CD4-positive, alpha-beta T cell treated with Interleukin-15 for 1 hour (primary cell): ENCODE data around the gene ZFAND6.
"Not testable (repeated sequence)": the region's sequence is repeated elsewhere in the genome, so short reads cannot be mapped to it uniquely, and the experiment has no call there.

ENCODE experiments used
- DNase-seq: peaks from one replicate; pipeline ENCODE4 v3.0.0-alpha.2; 2020

Gene ZFAND6

GRCh38 chr15:80099662-80100061 lies 40.2 kb downstream of the ZFAND6 start:
- not testable (repeated sequence) for DNase-seq

DNA sequence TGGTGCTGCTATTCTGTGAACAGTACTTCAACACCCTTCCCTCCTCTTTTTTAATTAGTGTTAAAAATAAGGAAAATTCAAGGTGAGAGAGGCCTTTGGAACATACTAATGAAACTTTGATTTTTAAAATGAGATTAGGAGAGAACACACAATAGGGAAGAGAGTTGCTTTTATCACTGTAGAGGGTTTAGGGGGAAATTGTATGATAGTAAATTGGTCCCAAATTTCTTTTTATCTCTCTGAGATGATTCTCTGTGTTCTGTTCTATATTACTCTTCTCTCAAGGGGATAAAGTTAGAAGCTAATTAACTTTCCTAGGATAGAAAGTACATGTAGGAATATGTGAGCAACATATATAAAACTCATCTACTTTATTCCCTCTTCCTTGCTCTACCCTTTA lies 40.8 kb downstream of the ZFAND6 start:
- no peak for DNase-seq

DNA sequence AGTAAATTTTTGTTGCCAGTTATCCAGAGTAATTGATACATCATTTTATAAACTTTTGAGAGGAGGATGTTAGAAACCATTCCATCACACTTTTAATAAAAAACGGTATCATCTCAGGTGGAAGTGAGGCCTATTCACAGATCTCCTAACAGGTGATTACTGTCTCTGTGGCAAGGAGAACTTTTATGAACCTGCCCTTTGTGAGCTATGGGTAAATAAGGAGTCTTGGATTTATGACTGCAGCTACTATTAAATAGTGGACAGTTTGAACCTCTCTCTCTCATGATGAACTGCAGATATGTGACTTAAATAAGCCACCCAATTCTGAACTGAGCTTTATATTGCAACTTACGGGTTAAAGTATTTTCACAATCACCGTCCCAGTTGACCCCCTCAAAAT lies 45.7 kb downstream of the ZFAND6 start:
- DNase-seq = no peak

- no peak for DNase-seq
Measured at GRCh38 chr15:80105595-80105994, 46.1 kb downstream of the ZFAND6 start.

GRCh38 chr15:80106051-80106450 lies 46.6 kb downstream of the ZFAND6 start:
- DNase-seq = no peak

- no peak for DNase-seq
Measured at GRCh38 chr15:80107204-80107603, 47.7 kb downstream of the ZFAND6 start.

DNA sequence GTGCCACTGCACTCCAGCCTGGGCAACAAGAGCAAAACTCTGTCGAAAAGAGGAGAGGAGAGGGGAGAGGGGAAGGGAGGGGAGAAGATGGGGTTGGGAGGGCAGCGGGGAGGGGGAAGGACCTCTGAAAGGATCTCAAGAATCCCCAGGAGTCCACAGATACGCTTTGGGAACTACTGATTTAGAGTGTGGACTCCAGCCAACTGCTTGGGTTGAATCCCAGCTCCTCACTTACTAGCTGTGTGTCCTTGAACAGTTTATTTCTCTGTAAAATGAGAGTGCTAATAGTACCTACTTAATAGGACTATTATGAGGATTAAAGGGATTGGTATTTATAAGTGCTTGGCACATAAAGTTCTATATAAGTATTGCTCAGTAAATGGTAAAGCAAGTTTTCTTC lies 48.3 kb downstream of the ZFAND6 start:
- DNase-seq = no peak

DNA sequence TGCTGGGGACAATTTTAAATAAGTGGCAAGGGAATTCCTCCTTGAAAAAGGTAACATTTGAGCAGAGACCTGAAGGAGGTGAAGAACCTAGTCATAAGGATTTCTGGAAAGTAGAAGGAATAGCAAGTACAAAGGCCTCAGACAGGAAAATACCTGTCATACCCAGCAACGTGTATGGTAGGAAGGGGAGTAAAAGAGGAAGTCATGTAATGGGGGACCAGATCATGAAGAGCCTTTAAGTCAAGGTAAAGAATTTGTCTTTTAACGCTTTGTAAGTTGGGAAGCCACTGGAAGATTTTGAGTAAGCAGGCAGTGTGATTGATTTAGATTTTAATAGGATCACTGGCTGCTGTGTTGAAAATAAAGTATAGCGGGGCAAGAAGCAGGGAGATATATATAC lies 49.9 kb downstream of the ZFAND6 start:
- no peak for DNase-seq

DNA sequence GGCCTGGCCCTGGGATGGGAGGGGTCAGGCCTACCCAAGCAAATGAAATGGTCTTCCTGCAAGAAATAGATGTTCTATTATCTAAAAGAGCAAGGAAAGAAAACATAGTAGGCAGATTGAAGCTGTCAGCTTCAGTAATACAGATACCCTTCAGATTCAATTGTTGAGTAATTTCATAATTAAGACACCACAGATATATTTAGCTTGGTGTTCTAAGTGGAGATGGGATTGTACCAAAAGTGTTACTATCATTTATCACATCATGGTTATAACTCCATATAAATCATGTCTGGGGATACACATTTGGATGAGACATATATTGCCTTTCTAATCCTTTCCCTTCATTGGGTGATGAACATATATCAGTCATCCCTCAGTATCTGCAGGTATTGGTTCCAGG lies 51.4 kb downstream of the ZFAND6 start:
- DNase-seq = no peak

- no peak for DNase-seq
Measured at GRCh38 chr15:80114114-80114513, 54.6 kb downstream of the ZFAND6 start.

DNA sequence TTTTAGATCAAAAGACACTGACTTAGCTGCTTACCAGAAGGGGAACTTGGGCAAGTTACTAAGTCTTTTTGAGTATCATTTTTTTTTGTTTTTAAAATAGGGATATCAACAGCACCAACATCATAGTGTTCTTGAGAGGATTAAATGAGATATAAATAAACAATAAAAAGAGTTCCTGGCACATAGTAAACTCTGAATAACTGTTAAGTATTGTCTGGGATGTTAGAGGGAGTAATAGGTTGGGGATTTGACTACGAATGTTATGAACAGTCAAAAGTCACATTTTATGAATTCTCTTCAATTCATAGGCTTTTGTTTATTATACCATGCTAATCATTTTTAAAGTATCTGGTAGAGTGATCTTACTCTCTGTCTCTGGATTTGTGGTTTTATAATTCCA lies 55.5 kb downstream of the ZFAND6 start:
- DNase-seq = no peak

DNA sequence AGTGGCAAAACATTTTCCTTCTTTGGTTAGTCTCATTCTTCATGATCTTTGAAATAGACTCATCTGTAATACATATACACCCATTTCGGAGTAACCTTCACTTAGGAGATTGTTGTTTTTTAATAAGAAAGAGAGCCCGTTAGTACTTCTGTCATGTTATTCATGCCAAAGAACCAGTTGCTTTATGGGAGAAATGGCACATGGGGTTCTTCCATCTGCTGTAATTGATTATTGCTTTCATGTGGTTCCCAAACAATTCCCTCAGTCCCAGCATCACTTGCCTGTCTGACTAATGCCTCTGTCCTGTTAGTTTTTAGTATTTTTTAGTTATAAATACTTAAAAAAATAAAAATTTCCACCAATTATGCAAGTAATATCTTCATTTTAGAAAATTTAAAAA lies 59.5 kb downstream of the ZFAND6 start:
- DNase-seq = no peak

DNA sequence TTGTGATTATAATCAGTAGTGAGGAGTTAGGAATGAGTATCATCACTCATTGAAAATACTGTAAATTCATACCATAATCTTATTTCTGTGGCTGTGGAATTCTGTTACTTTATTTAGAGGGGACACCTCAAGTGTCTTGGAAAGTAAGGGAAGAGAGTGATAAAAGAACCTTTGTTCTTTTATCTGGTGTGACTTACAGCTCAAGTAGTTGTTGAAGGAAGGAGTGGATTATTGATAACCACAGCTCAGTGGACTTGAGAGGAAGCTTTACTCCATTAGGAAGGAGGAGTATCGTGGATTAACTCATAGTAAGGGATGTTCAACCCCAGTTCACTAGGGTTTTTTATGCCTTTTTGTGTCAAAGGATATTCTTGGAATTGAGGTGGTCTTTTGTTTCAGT lies 61.2 kb downstream of the ZFAND6 start:
- no peak for DNase-seq

GRCh38 chr15:80121546-80121945 lies 62.1 kb downstream of the ZFAND6 start:
- DNase-seq = no peak

- no peak for DNase-seq
Measured at GRCh38 chr15:80123034-80123433, 63.6 kb downstream of the ZFAND6 start.

GRCh38 chr15:80127253-80127652 lies 67.8 kb downstream of the ZFAND6 start:
- DNase-seq = not testable (repeated sequence)

GRCh38 chr15:80127911-80128310 lies 68.4 kb downstream of the ZFAND6 start:
- no peak for DNase-seq

GRCh38 chr15:80132382-80132781 lies 72.9 kb downstream of the ZFAND6 start:
- no peak for DNase-seq

- DNase-seq = no peak
Measured at GRCh38 chr15:80136854-80137253, 77.4 kb downstream of the ZFAND6 start.

GRCh38 chr15:80138961-80139360 lies 79.5 kb downstream of the ZFAND6 start:
- DNase-seq = no peak

DNA sequence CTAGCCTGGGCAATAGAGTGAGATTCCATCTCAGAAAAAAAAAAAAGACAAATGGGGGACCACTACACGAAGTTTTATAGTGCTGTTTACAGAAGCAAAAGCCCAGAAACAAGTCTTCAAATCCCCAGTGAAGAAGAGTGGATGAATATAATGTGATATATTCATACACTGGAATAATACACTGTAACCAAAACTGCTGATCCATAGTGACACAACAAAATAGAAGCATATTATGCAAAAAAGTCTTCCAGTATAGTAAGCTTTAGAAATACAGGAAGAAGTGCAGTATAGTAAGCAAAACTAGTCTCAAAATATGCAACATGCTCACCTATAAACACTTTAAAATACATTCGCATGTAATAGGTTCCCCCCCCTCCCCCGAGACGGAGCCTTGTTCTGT lies 81.4 kb downstream of the ZFAND6 start:
- DNase-seq = no peak

DNA sequence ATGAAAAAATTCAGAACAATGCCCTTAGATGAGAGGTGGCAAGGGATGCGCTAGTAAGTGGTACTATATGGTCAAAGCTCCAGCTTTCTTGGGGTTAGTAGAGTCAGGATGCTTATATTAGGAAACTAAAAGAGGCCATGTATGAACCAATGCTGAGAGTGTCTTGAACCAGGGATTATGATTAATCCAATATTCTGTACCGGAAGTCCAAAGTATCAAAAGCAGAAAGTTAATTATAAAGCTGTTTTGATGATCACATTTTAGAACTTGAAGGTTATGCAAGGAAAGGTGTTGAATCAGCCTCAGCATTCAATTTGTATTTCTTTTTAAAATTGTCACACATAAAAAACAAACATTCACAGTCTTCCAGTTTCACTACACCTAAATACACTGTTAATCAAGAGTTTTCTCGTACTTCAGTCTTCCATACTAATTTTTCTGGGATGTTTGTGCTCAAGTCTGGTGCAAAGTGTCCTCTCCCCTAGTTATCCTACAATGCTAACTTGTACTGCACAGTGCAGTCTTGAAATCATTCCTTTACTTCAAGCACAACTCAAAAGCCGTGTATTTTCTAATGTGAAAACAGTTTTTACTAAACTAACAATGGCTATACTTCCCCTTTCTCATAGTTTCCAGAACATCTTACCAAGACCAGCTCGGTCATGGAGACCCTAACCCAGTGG lies 82.6 kb downstream of the ZFAND6 start:
- no peak for DNase-seq

- DNase-seq = no peak
Measured at GRCh38 chr15:80142646-80143045, 83.2 kb downstream of the ZFAND6 start.

DNA sequence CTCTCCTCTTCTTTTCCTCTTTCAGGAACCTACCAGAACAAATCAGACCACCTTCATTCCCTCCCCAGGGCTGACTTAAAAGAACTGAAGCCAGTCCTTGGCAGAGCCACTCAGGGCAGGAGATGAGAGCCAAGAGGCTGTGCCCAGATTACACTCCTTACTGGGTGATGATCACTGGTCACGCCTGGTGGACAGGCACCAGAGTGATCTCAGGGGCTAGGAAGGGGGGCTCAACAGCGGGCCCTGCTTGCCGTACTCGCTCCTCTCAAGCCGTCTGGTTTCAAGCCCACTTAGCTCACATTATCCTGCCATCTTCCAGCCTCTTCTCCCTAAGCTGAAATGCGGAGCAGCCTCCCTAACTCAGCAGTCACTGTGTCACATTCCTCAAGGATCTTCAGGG lies 91.7 kb downstream of the ZFAND6 start:
- DNase-seq = no peak

- DNase-seq = no peak
Measured at GRCh38 chr15:80151576-80151975, 92.1 kb downstream of the ZFAND6 start.
